ENCODE results near the gene SPRR2D.

DNA sequence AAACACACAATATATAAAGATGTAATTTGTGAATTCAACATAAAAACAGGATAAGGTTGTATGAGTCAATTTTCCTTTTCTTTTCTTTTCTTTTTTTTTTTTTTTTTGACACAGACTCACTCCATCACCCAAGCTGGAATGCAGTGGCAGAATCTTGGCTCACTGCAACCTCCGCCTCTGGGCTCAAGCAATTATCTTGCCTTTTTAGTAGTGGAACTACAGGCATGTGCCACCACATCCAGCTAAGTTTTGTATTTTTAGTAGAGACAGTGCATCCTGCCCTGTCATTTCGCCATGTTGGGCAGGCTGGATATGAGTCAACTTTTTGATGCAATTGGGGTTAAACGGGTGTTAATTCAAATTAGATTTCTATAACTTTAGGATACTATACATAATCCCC lies 40.8 kb upstream of the SPRR2D start:
- TF ChIP-seq EZH2 (IDR thresholded peaks at IDR 0.05) (no peak), POLR2AphosphoS5 (IDR thresholded peaks at IDR 0.05; ENCODE audit: borderline replicate concordance, low read depth, low read length) (no peak)

Data from SK-N-MC (cell line).